Gastroesophageal sphincter (tissue), 3 donors: ENCODE results near the gene CTXND2.

Experiments used
- POLR2A ChIP-seq, 2 donors: fragments of 450-650 bp; IDR thresholded peaks; one replicate each; pipeline ENCODE4 v1.6.1; 2017; ENCODE audit warnings: antibody characterized with exemption in 2 of 2, mild to moderate bottlenecking in 2 of 2, moderate library complexity in 1 of 2
- POLR2AphosphoS5 ChIP-seq: sonication (generic); formaldehyde crosslinking; IDR thresholded peaks from one replicate; pipeline ENCODE4 v1.6.1; 2017; ENCODE audit warnings: antibody characterized with exemption
- TF ChIP-seq, protein P1 (sequence below), 4 experiments: fragments of 200-600 bp in 2 of 4; fragments of 450-650 bp in 2 of 4; sonication (generic) in 1 of 4; IDR thresholded peaks; one replicate each; pipeline ENCODE4 v1.5.1; 2017 to 2019; ENCODE audit warnings: antibody characterized with exemption in 4 of 4, mild to moderate bottlenecking in 2 of 4, moderate library complexity in 2 of 4

DNA sequence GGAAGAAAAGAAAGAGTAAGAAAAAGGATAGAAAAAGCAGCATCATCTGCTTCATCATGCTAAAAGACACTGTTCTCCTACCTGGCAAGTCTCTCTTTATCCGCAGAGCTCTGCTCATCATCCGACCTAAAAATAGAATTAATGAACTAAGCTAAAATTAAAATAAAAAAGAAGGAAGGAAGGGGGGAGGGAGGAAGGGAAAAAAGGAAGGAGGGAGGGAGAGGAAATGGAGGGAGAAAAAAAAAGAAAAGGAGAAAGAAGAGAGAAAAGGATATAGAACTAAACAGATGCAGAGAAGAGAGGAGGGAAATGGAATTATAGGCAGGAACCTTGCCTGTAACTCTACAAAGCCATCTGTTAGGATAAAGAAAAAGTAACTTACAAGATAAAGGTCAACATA, 44.6 kb upstream of the CTXND2 start:
- TF ChIP-seq, protein P1, sequence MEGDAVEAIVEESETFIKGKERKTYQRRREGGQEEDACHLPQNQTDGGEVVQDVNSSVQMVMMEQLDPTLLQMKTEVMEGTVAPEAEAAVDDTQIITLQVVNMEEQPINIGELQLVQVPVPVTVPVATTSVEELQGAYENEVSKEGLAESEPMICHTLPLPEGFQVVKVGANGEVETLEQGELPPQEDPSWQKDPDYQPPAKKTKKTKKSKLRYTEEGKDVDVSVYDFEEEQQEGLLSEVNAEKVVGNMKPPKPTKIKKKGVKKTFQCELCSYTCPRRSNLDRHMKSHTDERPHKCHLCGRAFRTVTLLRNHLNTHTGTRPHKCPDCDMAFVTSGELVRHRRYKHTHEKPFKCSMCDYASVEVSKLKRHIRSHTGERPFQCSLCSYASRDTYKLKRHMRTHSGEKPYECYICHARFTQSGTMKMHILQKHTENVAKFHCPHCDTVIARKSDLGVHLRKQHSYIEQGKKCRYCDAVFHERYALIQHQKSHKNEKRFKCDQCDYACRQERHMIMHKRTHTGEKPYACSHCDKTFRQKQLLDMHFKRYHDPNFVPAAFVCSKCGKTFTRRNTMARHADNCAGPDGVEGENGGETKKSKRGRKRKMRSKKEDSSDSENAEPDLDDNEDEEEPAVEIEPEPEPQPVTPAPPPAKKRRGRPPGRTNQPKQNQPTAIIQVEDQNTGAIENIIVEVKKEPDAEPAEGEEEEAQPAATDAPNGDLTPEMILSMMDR (IDR thresholded peaks at IDR 0.05) = no peak
- TF ChIP-seq POLR2AphosphoS5 (no peak), POLR2A (IDR thresholded peaks at IDR 0.05) (no peak)
